ENCODE data around the gene CD8B. TPM values are rescaled to one million over a fixed set of nuclear protein-coding genes. Genes with fewer than 3 reads are reported as not detected.

The CD8B gene
- total and polyA plus RNA-seq, 9 of the 15 experiments (the other 6 are each of a cell fraction or from before 2014, with no cell fraction given) = not detected

DNA sequence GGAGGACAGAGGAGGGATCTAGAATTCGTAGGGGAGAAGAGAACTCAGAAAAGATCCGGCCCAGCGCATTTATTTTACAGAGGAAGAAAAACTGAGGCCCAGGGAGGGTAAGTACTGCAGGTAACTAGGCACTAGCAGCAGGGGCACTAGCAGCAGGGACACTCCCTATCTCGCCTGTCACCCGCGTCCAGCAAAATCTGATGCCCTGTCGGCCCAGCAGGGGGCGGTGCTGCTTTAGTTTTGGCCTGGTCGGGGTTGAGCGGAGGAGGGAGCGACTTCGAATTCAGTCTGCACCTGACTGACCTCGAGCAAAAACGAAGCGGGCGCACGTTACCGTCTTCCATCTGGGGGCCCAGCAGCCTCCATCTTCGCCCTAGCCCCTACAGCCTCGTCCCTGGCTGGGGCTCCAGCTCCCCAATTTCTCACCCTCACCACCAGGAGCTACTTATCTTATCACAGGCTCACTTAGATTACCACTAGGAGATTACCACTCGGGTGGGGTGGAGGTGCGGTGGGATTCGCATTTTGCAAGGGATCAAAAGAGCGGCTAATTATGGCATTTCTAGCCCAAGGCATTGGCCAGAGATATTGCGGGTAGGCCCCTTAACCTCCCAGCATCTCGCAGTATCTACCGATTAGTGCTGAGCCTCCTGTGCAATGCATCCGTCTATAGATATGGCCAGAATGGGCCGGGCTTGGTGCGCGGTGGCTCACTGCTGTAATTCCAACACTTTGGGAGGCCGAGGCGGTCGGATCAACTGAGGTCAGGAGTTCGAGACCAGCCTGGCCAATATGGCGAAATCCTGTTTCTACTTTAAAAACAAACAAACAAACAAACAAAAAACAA, 53.1 kb downstream of the CD8B start (continued):
- TF ChIP-seq, protein P1, sequence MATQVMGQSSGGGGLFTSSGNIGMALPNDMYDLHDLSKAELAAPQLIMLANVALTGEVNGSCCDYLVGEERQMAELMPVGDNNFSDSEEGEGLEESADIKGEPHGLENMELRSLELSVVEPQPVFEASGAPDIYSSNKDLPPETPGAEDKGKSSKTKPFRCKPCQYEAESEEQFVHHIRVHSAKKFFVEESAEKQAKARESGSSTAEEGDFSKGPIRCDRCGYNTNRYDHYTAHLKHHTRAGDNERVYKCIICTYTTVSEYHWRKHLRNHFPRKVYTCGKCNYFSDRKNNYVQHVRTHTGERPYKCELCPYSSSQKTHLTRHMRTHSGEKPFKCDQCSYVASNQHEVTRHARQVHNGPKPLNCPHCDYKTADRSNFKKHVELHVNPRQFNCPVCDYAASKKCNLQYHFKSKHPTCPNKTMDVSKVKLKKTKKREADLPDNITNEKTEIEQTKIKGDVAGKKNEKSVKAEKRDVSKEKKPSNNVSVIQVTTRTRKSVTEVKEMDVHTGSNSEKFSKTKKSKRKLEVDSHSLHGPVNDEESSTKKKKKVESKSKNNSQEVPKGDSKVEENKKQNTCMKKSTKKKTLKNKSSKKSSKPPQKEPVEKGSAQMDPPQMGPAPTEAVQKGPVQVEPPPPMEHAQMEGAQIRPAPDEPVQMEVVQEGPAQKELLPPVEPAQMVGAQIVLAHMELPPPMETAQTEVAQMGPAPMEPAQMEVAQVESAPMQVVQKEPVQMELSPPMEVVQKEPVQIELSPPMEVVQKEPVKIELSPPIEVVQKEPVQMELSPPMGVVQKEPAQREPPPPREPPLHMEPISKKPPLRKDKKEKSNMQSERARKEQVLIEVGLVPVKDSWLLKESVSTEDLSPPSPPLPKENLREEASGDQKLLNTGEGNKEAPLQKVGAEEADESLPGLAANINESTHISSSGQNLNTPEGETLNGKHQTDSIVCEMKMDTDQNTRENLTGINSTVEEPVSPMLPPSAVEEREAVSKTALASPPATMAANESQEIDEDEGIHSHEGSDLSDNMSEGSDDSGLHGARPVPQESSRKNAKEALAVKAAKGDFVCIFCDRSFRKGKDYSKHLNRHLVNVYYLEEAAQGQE (IDR thresholded peaks at IDR 0.05; ENCODE audit: borderline replicate concordance) = peak; percentile 86
- TF ChIP-seq, protein P1 (CRISPR knock-in tag; IDR thresholded peaks at IDR 0.05; ENCODE audit: low read depth) = no peak
- TF ChIP-seq, protein P2, sequence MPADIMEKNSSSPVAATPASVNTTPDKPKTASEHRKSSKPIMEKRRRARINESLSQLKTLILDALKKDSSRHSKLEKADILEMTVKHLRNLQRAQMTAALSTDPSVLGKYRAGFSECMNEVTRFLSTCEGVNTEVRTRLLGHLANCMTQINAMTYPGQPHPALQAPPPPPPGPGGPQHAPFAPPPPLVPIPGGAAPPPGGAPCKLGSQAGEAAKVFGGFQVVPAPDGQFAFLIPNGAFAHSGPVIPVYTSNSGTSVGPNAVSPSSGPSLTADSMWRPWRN (IDR thresholded peaks at IDR 0.05; ENCODE audit: low read depth) = no peak
- TF ChIP-seq ZNF398 (CRISPR knock-in tag; IDR thresholded peaks at IDR 0.05) = no peak
- no peak for TF ChIP-seq ZNF79 (CRISPR knock-in tag; IDR thresholded peaks at IDR 0.05; ENCODE audit: low read depth)
- TF ChIP-seq JUND (IDR thresholded peaks at IDR 0.05; ENCODE audit: borderline replicate concordance, low read depth, low read length) = peak; percentile 46; the same call in 1 of the 2 replicates
- no peak for TF ChIP-seq JUND (tag; IDR thresholded peaks at IDR 0.05; ENCODE audit: borderline replicate concordance, low read depth, low read length)
- TF ChIP-seq RCOR1 (IDR thresholded peaks at IDR 0.05; ENCODE audit: borderline replicate concordance in 1 of 2, low read depth in 2 of 2, low read length in 2 of 2) = peak in 1 of 2 experiments; percentile 35; a peak in 1 of 4 replicates
- TF ChIP-seq CHD1 (IDR thresholded peaks at IDR 0.05; ENCODE audit: low read length) = no peak
- TF ChIP-seq EGR1 (conservative IDR thresholded peaks at IDR 0.05) = peak; percentile 48
- no peak for TF ChIP-seq ZZZ3 (IDR thresholded peaks at IDR 0.05)
- TF ChIP-seq ZFP36 (IDR thresholded peaks at IDR 0.05; ENCODE audit: low read depth, low read length, partially characterized antibody) = peak; percentile 11
- TF ChIP-seq ESRRB (CRISPR knock-in tag; IDR thresholded peaks at IDR 0.05; ENCODE audit: borderline replicate concordance) = no peak
- TF ChIP-seq, protein P3, sequence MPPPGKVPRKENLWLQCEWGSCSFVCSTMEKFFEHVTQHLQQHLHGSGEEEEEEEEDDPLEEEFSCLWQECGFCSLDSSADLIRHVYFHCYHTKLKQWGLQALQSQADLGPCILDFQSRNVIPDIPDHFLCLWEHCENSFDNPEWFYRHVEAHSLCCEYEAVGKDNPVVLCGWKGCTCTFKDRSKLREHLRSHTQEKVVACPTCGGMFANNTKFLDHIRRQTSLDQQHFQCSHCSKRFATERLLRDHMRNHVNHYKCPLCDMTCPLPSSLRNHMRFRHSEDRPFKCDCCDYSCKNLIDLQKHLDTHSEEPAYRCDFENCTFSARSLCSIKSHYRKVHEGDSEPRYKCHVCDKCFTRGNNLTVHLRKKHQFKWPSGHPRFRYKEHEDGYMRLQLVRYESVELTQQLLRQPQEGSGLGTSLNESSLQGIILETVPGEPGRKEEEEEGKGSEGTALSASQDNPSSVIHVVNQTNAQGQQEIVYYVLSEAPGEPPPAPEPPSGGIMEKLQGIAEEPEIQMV (tag; conservative IDR thresholded peaks at IDR 0.05; ENCODE audit: low read depth) = no peak
- peak; percentile 82 for TF ChIP-seq RB1 (IDR thresholded peaks at IDR 0.05; ENCODE audit: low read depth)

All from K562 (cell line).